Tibial nerve (tissue), 4 donors: ENCODE measurements around the gene CARD11. TPM values are rescaled to one million over a fixed set of nuclear protein-coding genes. Genes with fewer than 3 reads are reported as not detected.

Experiments used
- DNase-seq, 2 donors: peaks; one replicate each; pipeline ENCODE4 v3.0.0-alpha.2; 2019; ENCODE audit warnings: low spot score in 2 of 2
- H3K27ac ChIP-seq, 4 donors: fragments of 200-600 bp; sonication (generic) in 3 of 4; one replicate each; pipeline ENCODE4 v1.5.1; 2017 to 2019; ENCODE audit warnings: mild to moderate bottlenecking in 1 of 4
- H3K27me3 ChIP-seq, 2 donors: fragments of 200-600 bp; sonication (generic) in 1 of 2; one replicate each; pipeline versions ENCODE4 v1.5.1 to v1.6.0; 2017 to 2019
- H3K36me3 ChIP-seq, 3 donors: fragments of 200-600 bp; sonication (generic); one replicate each; pipeline ENCODE4 v1.5.1; 2018 to 2019
- H3K4me1 ChIP-seq, 4 donors: fragments of 200-600 bp; sonication (generic) in 3 of 4; one replicate each; pipeline ENCODE4 v1.5.1; 2017 to 2019
- H3K4me3 ChIP-seq, 4 donors: fragments of 200-600 bp; sonication (generic) in 3 of 4; one replicate each; pipeline ENCODE4 v1.5.1; 2017 to 2019; ENCODE audit warnings: mild to moderate bottlenecking in 1 of 4, moderate library complexity in 1 of 4
- H3K9me3 ChIP-seq, 4 donors: fragments of 200-600 bp; sonication (generic) in 3 of 4; one replicate each; pipeline ENCODE4 v1.5.1; 2017 to 2019
- CTCF ChIP-seq, 5 experiments: fragments of 200-600 bp in 3 of 5; fragments of 450-650 bp in 2 of 5; sonication (generic) in 3 of 5; IDR thresholded peaks; one replicate each; pipeline ENCODE4 v1.5.1; 2016 to 2019; ENCODE audit warnings: antibody characterized with exemption in 5 of 5, mild to moderate bottlenecking in 3 of 5, moderate library complexity in 2 of 5
- EP300 ChIP-seq, 2 donors: sonication (generic); formaldehyde crosslinking; IDR thresholded peaks; one replicate each; pipeline ENCODE4 v1.6.1; 2017; ENCODE audit warnings: antibody characterized with exemption in 2 of 2, mild to moderate bottlenecking in 1 of 2
- POLR2A ChIP-seq, 2 donors: fragments of 450-650 bp; IDR thresholded peaks; one replicate each; pipeline ENCODE4 v1.6.1; 2017; ENCODE audit warnings: antibody characterized with exemption in 2 of 2, mild to moderate bottlenecking in 2 of 2, moderate library complexity in 2 of 2
- WGBS, 2 donors: methylation state at CpG; one replicate each; pipeline ENCODE4 v1.1.5; 2018; 5-methylcytosine and 5-hydroxymethylcytosine counted together
- total RNA-seq, 4 donors: library from RNA; depleted of rRNA; stranded (reverse); fragments of >200 nt; gene quantifications; one replicate each; pipeline ENCODE4 v1.1.0, GENCODE V29; 2016

CARD11 gene
- total RNA-seq, 4 donors from 2014 or later: 2.0 to 4.8 (median 3.1) TPM

DNA sequence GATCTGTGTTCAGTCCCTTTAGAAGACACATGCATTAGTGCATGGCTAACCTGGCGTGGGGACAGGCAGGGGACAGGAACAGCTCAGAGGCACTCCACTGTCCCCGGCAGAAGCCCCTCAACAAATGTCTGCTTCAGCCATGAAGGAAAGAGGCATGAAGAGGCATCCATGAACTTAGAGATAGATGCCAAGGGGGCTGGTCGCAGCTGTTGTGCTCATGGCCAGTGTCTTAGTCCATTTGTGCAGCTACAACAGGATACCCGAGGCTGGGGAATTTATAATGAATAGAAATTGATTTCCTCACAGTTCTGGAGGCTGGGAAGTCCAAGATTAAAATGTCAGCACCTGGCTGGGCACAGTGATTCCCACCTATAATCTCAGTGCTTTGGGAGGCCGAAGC is 185.0 kb downstream of the CARD11 start:
- peaks cover 0 to 13% (median 8%) of the 10 kb centered on the region in 4 donors for H3K4me1 ChIP-seq
- WGBS, 2 donors: 87 to 91% methylated on average over 5 of the region's 5 CpGs
- no peak overlapping the region for H3K27ac ChIP-seq
- no peaks in the 10 kb centered on the region for H3K36me3 ChIP-seq
- H3K4me3 ChIP-seq: no peak overlapping the region
- H3K27me3 ChIP-seq: no peaks in the 10 kb centered on the region
- no peak for DNase-seq
- TF ChIP-seq POLR2A (IDR thresholded peaks at IDR 0.05) (no peak), EP300 (IDR thresholded peaks at IDR 0.05) (no peak), CTCF (IDR thresholded peaks at IDR 0.05) (no peak)
- no peaks in the 10 kb centered on the region for H3K9me3 ChIP-seq

DNA sequence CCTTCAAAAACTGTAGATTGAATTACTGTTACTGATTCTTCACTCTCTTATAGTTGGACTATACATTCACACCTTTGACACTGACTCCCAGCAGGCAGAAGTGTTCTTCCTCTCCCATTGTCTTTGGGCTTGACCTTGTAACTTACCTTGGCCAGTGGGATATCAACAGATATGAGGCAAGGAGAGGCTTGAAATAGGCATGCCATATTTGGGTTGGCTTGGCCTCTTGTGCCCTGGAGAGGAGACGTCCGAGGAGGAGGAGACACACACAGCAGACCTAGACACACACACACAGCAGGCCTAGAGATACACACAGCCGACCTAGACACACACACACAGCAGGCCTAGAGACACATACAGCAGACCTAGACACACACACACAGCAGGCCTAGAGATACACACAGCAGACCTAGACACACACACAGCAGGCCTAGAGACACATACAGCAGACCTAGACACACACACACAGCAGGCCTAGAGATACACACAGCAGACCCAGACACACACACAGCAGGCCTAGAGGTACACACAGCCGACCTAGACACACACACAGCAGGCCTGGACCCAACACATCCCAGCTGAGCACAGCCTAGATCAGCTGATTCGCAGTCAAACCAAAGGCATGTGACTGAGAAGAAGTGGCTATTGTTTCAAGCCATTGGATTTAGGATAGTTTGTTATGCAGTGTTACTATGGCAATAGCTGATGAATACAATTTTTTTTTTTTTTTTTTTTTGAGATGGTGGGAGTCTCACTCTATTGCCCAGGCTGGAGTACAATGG is 187.1 kb downstream of the CARD11 start:
- Histone ChIP-seq H3K4me1 (no peaks in the 10 kb centered on the region), H3K9me3 (no peaks in the 10 kb centered on the region), H3K27ac (no peak overlapping the region), H3K36me3 (no peaks in the 10 kb centered on the region), H3K4me3 (no peak overlapping the region), H3K27me3 (no peaks in the 10 kb centered on the region)
- DNase-seq: no peak
- 68 to 81% methylated on average over 4 to 5 of the region's 5 CpGs for WGBS, 2 donors
- TF ChIP-seq CTCF (IDR thresholded peaks at IDR 0.05) (no peak), POLR2A (IDR thresholded peaks at IDR 0.05) (no peak), EP300 (IDR thresholded peaks at IDR 0.05) (no peak)

Other genes with a start within 250 kb of the CARD11 start
- gene GNA12, start 199.6 kb downstream of the CARD11 start, total RNA-seq: 10 to 100 TPM; 21.3 to 36.0 (median 29.4) TPM